Measurements from ENCODE around the gene TUBGCP2. TPM values are rescaled to one million over a fixed set of nuclear protein-coding genes. Genes with fewer than 3 reads are reported as not detected.
A peak's percentile ranks its signal among the peaks of the same experiment; 100 is the strongest.

Gene TUBGCP2
- total and polyA plus RNA-seq, 9 of the 15 experiments (the other 6 are each of a cell fraction or from before 2014, with no cell fraction given), result 4.3 to 56.6 (median 28.4) TPM

- Histone ChIP-seq H3K36me3 (ENCODE audit: control insufficient read depth, insufficient read depth, low read length) (no peaks in the 10 kb centered on the region), H3K79me2 (ENCODE audit: control insufficient read depth, insufficient read depth, low read length) (no peaks in the 10 kb centered on the region), H4K20me1 (replicated peaks; ENCODE audit: control insufficient read depth, insufficient read depth, low read length) (no peaks in the 10 kb centered on the region), H3K9me3 (replicated peaks; ENCODE audit: control insufficient read depth, insufficient read depth, low read depth, low read length) (no peaks in the 10 kb centered on the region), H2AFZ (ENCODE audit: low read depth, low read length) (peak overlapping the region; percentile 75), H3K4me2 (ENCODE audit: insufficient read depth, low read length) (peak overlapping the region; percentile 68), H3K4me1 (replicated peaks in 1 of 2; ENCODE audit: control insufficient read depth in 2 of 2, insufficient read depth in 2 of 2, low read length in 2 of 2) (peaks cover 2 to 69% of the 10 kb centered on the region in 2 experiments; a peak in 3 of 5 replicates), H3K27ac (ENCODE audit: extremely low read depth, low read depth, low read length) (no peak overlapping the region; the same call in 1 of the 3 replicates), H3K4me3 (no peak overlapping the region), H3K9ac (ENCODE audit: insufficient read depth in 1 of 2, low read depth in 2 of 2, low read length in 2 of 2) (peak overlapping the region; percentile 8 to 88; a peak in 3 of 4 replicates), H3K27me3 (ENCODE audit: control insufficient read depth in 2 of 2, insufficient read depth in 2 of 2, low read length in 2 of 2) (no peaks in the 10 kb centered on the region), H3K9me1 (ENCODE audit: control insufficient read depth, insufficient read depth, low read length) (no peaks in the 10 kb centered on the region)
- 3% methylated on average over 18 of the region's 27 CpGs for WGBS (ENCODE audit: insufficient coverage, low coverage, missing lambda C conversion rate)
- in situ Hi-C loops (cut with MboI) (no loop called here), intact Hi-C loops (cut with micrococcal nuclease) (no loop called here)
- peak; percentile 71 for ATAC-seq
- no TSS peak for BruUV-seq (replicated peaks)
- ChIA-PET CTCF (ENCODE audit: low intra/inter-chr PET ratio) (interaction anchor here (0.5 kb wide), 1 partner anchor 61 kb away, joined by 3 read pairs; no protein-coding TSS in a partner anchor), POLR2A (interaction anchor here (0.6 to 4.6 kb wide), 6 partner anchors 9 to 331 kb away, joined by 3 to 18 read pairs (median 5); no protein-coding TSS in a partner anchor)
- FAIRE-seq, result peak; percentile 64
- peak; percentile 53 to 77 (median 58) for DNase-seq (ENCODE audit: extremely low read depth in 1 of 4, low spot score in 3 of 4)
- TF ChIP-seq, protein P1, sequence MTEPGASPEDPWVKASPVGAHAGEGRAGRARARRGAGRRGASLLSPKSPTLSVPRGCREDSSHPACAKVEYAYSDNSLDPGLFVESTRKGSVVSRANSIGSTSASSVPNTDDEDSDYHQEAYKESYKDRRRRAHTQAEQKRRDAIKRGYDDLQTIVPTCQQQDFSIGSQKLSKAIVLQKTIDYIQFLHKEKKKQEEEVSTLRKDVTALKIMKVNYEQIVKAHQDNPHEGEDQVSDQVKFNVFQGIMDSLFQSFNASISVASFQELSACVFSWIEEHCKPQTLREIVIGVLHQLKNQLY (CRISPR knock-in tag; conservative IDR thresholded peaks at IDR 0.05), result no peak
- TF ChIP-seq HNRNPL (IDR thresholded peaks at IDR 0.05; ENCODE audit: low read depth, low read length) (no peak), GATAD2B (IDR thresholded peaks at IDR 0.05; ENCODE audit: borderline replicate concordance) (no peak), ZNF57 (CRISPR knock-in tag; IDR thresholded peaks at IDR 0.05) (no peak), PPARD (CRISPR knock-in tag; IDR thresholded peaks at IDR 0.05) (no peak), HMG20B (CRISPR knock-in tag; IDR thresholded peaks at IDR 0.05) (no peak), OTX1 (CRISPR knock-in tag; IDR thresholded peaks at IDR 0.05) (no peak), CBX3 (IDR thresholded peaks at IDR 0.05; ENCODE audit: borderline replicate concordance in 1 of 2, low read length in 2 of 2) (no peak), SP2 (IDR thresholded peaks at IDR 0.05; ENCODE audit: extremely low read depth, low read depth, low read length, poor library complexity, severe bottlenecking) (no peak), ZBED1 (IDR thresholded peaks at IDR 0.05) (no peak), ZNF274 (IDR thresholded peaks at IDR 0.05; ENCODE audit: borderline replicate concordance, low read depth, low read length) (no peak)
- TF ChIP-seq, protein P2, sequence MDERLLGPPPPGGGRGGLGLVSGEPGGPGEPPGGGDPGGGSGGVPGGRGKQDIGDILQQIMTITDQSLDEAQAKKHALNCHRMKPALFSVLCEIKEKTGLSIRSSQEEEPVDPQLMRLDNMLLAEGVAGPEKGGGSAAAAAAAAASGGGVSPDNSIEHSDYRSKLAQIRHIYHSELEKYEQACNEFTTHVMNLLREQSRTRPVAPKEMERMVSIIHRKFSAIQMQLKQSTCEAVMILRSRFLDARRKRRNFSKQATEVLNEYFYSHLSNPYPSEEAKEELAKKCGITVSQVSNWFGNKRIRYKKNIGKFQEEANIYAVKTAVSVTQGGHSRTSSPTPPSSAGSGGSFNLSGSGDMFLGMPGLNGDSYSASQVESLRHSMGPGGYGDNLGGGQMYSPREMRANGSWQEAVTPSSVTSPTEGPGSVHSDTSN (CRISPR knock-in tag; IDR thresholded peaks at IDR 0.05; ENCODE audit: low read depth), result no peak
- TF ChIP-seq, protein P2 (tag; conservative IDR thresholded peaks at IDR 0.05; ENCODE audit: low read depth), result no peak
- TF ChIP-seq, protein P3, sequence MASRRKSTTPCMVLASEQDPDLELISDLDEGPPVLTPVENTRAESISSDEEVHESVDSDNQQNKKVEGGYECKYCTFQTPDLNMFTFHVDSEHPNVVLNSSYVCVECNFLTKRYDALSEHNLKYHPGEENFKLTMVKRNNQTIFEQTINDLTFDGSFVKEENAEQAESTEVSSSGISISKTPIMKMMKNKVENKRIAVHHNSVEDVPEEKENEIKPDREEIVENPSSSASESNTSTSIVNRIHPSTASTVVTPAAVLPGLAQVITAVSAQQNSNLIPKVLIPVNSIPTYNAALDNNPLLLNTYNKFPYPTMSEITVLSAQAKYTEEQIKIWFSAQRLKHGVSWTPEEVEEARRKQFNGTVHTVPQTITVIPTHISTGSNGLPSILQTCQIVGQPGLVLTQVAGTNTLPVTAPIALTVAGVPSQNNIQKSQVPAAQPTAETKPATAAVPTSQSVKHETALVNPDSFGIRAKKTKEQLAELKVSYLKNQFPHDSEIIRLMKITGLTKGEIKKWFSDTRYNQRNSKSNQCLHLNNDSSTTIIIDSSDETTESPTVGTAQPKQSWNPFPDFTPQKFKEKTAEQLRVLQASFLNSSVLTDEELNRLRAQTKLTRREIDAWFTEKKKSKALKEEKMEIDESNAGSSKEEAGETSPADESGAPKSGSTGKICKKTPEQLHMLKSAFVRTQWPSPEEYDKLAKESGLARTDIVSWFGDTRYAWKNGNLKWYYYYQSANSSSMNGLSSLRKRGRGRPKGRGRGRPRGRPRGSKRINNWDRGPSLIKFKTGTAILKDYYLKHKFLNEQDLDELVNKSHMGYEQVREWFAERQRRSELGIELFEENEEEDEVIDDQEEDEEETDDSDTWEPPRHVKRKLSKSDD (conservative IDR thresholded peaks at IDR 0.05; ENCODE audit: low read length), result no peak
Measured at GRCh38 chr10:133257489-133258065, 51.1 kb downstream of the TUBGCP2 start.
